ENCODE data around the gene ABAT. TPM values are rescaled to one million over a fixed set of nuclear protein-coding genes. Genes with fewer than 3 reads are reported as not detected.
"Not testable (repeated sequence)": the region's sequence is repeated elsewhere in the genome, so short reads cannot be mapped to it uniquely, and the experiment has no call there.

ABAT gene
- total RNA-seq, 2 donors from 2014 or later = 9.2 to 24.2 TPM

GRCh38 chr16:8704098-8704497 is 29.7 kb downstream of the ABAT start:
- intact Hi-C loops (cut with DNase I, micrococcal nuclease) = no loop called here
- ATAC-seq = no peak
- no peak for DNase-seq

DNA sequence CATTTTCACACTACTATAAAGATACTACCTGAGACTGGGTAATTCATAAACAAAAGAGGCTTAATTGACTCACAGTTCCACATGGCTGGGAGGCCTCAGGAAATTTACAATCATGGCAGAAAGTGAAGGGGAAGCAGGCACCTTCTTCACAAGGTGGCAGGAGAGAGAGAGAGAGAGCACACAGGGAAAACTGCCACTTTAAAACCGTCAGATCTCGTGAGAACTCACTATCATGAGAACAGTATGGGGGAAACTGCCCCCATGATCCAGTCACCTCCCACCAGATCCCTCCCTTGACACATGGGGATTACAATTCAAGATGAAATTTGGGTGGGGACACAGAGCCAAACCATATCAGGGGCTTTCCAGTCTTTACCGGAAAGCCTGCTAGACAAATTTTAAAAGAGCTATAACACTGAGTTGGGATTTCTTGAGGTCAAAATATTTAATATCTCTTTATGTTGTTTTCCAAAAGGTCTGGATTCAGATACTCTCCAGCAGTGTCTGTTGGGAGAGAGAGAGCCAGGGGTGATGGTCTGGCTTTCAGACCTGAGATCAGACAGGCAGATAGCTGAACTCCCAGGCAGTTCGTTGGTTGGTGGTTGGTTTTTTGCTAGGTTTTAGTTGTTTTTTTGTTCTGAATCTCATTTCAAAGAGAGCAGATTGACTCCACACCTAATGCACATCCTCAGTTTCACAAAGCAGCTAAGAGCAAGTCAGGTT is 30.8 kb downstream of the ABAT start:
- DNase-seq; ATAC-seq; intact Hi-C loops (cut with DNase I, micrococcal nuclease): not testable (repeated sequence)

GRCh38 chr16:8708536-8708935 is 34.1 kb downstream of the ABAT start:
- ATAC-seq = no peak
- intact Hi-C loops (cut with DNase I, micrococcal nuclease) = no loop called here
- DNase-seq = no peak

DNA sequence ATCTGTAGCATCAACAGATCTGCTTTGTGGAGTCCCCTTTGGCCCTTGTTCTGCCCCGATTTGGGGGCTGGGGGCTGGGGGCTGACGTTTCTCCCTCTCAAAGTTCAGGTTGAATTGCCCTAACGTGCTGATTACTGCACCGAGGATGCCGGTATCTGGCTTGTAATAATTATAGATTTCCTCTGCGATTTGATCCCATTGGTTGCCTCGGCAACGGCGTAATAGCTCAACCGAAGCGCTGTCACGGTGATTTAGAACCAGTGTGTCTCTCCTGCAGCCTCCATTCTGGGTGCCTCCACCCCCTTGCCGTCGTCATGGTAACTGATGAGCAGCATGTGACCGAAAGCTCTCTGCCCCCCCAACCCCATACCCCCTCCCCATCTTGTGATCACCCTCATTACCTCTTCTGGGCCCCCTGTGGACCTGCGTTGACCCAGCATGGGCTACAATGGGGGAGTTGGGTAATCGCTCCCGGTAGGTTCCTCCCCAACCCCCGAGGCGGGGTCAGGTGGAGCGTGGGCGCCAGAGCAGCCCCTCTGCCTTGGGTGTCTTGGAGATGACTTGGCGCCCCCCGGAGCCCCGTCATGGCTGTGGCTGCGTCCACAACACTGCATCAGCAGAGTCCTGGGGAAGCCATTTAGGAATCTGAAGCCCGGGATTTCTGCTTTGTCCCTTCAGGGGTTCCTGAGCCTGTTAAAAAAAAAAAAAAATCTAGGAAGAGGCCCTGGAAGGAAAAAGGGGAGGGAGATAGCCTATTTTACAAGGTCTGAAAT is 38.4 kb downstream of the ABAT start:
- DNase-seq (no peak), ATAC-seq (no peak)
- intact Hi-C loops (cut with DNase I, micrococcal nuclease) = no loop called here

DNA sequence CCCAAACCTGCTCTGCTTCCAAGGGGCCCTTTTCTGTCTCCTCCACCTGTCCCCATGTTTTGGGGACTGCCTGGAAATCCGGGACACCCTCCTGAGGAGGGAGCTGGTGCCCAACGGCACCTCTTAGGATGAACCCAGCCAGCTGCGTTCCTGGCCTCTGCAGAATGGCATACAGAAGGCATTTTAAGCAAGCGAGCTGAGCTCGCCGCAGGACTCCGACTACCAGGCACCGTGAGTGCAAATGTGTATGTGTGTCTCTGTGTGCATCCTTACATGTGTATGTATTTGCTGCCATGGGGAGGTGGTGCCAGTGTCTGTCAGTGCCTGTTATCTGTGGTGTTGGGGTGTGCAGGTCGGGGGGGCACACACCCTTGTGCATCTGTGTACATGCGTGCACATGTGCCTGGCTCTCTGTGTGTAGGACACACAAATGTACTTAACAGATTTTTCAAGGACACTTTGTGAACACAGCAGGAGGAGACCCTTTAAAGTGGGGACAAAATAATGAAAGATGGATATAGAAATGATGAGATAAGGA is 39.3 kb downstream of the ABAT start:
- ATAC-seq = no peak
- intact Hi-C loops (cut with DNase I, micrococcal nuclease) = no loop called here
- DNase-seq = no peak

DNA sequence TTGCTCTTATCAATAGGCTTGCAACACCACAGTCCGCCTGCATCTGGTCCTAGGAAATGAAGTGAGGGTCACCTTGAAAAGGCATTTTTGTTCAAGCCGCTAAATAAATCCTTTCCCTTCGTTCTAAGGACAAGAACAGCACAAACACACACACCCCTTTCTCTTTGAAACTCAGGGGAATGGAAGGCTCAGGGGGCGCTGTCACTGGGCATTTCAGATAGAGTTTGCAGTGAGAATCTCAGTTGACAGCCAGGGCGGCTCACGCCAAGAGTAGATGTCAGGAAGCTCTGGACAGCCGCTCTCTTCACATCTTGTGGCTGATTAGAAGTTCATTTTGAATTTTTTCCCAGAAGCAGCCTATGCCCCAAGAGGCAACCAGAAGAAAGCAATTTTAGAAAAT is 39.8 kb downstream of the ABAT start:
- ATAC-seq (no peak), DNase-seq (no peak)
- intact Hi-C loops (cut with DNase I, micrococcal nuclease) = no loop called here

DNA sequence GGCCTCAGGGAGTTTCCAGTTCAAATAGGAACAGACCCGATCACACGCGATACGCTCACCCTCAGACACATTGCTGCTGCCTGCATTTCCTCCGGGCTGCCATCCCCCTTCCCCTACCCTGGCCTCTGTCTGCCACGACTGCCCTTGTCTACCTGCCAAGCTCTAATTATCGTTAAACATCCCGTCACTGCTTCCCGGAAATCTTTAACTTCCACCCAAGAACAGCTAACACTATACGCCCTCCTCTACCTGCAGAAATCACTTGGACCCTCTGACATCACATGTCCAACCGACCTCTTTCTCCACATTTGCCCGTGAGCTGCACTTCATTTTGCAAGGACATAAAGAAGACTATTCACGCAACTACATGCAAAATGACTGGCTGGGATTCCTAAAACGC is 40.4 kb downstream of the ABAT start:
- DNase-seq = no peak
- intact Hi-C loops (cut with DNase I, micrococcal nuclease) = no loop called here
- ATAC-seq = peak; percentile 35

DNA sequence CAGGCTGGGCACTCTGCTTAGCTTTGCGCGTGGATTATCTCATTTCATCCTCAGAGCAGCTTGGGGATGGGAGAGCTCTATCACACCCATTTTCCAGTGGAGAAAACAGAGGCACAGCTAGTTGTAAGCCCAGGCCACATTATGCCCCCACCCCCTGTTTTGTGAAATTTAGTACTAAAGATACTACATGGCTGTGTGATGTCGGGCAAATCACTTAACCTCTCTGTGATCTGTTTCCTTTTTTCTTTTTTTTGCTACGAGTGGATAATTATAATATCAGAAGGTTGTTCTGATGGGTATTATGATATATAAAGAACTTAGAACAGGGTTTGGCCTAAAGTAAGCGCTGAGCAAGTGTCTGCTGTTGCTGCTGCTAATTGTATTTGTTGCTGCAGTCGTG is 41.6 kb downstream of the ABAT start:
- intact Hi-C loops (cut with DNase I, micrococcal nuclease) = no loop called here
- DNase-seq = no peak
- no peak for ATAC-seq

DNA sequence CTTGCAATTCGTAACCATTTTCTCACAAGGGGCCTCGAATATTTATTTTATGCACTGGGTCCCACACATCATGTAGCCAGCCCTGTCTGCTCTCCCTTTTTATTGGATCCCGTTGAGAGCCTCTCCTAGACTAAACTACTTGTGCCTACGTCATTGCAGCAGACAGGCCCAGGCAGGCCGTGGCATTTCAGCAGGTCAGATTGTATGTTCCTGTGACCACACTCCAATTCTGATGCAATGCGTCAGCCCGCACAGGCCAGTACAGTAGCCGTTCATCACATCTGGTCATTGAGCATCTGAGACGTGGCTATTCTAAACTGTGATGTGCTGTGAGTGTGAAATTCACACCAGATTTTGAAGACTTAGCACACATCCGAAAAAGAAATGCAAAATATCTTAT is 42.2 kb downstream of the ABAT start:
- DNase-seq (no peak), ATAC-seq (no peak)
- intact Hi-C loops (cut with DNase I, micrococcal nuclease) = no loop called here

DNA sequence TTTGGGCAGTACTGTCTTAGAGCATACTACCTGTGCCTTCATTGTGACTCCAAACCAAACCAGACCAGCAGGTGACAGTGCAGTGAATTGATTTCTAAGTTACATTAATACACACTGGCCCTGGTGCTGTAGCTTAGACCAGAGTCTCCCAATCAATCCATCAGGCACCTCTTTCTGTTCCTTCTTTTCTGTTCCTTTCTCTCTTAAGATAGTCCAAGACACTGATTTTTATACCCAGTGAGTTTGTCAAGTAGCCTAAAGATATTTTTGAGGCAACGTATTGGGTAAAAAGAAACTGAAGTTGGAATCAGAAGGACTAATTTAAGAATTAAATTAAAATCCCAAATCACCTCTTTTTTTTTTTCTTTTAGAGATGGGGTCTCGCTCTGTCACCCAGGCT is 43.1 kb downstream of the ABAT start:
- ATAC-seq = no peak
- DNase-seq = no peak
- intact Hi-C loops (cut with DNase I, micrococcal nuclease) = no loop called here

DNA sequence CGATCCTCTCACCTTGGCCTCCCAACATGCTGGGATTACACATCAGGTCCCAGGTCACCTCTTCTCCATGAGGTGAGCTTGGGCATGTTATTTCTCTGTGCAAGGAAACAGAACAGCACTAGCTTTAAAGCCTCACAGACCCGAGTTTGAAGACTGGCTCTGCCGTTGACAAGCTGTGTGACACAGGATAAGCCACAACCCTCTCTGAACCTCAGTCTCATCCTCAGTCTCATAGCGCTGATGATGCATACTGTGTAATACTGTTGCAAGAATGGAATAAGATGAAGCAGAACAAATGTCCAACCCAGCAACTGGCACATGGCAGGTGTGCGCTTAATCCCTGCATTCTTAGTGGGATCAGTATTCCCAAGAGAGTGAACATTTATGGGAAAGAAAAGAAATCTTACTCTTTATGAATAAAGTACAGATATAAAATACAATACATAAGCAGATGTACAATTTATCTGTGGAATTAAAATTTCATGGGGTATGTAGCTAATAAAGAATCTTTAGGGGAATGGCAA is 43.5 kb downstream of the ABAT start:
- intact Hi-C loops (cut with DNase I, micrococcal nuclease) = no loop called here
- ATAC-seq (no peak), DNase-seq (no peak)

DNA sequence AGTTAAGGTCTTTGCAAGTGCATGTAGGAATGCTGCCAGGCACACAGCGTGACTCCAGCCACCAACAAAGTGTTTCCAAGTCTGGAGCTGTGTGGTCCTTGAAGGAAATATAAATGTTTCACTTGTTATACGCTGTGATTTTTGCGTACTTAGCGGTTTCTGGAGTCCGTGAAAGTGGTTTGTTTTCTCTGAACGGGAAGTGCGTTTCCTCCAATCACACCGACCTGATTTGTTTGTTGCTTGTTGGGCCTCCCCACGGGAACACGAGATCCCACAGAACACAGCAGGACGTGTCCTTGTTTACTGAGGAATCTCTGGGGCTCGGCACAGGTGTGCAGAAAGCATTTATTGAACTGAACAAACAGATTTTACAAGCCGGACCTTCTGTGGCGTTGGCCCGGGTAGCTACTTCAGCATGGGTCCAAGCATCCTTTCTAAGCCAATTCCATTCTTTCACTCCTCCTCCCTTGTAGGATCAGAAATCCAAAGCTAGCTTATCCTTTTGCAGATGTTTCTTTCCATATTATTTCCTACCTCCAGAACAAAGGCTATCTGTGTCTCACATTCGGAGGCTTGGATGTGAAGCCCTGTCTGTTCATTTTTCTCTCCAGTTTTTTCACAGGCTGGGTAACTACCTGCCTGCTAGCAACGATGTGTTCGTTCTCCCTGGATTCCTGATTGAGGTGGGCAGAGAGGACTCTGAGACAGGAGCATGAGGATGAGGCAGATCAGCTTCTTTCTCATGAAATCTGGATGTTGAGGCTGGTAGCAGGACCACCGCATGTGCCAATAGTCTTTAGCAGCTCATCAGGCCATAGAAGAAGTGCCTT is 44.6 kb downstream of the ABAT start:
- ATAC-seq = no peak
- DNase-seq = no peak
- intact Hi-C loops (cut with DNase I, micrococcal nuclease) = no loop called here

DNA sequence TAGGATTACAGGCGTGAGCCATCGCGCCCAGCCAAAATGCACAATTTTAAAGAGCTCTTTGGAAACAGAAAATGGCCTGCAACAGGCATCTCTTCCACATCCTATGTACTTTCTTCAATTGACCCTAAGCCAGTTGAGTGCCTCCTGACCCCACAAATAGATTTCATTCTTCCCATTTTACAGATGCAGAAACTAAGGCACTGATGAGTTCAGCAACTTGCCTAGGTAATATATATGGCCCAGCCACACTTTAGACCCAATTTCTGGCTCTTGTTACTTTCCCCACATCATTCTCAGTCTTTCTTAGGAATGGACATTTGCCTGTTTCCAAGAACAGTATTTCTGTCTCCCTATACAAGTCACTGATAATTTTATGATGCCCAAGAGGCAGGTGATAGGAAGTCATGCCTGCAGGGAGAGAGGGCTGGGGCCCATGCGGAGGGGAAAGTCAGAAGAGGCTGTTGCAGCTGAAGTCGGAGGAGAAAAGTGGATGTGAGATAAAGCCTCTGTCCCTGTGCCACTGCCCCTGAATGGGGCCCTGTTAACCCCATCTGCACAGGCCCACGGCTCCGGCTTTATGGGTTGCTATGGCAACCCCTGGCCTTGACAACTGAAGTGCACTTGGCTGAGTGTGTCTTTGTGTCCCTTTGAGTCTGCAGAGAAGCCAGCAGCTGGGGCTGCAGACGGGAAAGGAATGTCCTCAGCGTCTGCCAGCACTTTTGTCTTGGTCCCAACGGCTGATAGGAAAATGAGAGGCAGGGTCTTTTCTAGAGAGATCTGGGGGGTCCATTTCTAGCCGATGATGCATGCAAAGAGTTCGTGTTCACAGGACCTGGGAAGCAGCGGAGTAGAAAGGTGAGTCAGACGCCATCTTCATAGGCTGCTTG is 45.9 kb downstream of the ABAT start:
- no peak for DNase-seq
- intact Hi-C loops (cut with DNase I, micrococcal nuclease) = no loop called here
- peak; percentile 46 for ATAC-seq

DNA sequence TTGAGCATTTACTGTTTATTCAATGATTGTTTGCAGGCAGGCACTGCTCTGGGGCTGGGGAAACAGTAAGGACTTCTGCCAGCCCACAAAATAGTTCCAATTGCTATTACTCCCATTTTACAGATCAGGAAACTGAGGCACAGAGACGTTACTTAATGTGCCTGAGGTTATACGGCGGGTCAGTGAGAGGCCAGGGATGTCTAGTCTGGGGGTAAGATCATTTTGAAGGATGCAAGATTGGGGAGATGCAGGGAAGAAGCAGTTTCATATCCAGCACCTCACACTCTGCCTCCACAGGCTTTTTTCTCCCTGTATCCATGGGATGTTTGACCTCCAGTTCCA is 46.5 kb downstream of the ABAT start:
- no peak for DNase-seq
- intact Hi-C loops (cut with DNase I, micrococcal nuclease) = no loop called here
- ATAC-seq = no peak

DNA sequence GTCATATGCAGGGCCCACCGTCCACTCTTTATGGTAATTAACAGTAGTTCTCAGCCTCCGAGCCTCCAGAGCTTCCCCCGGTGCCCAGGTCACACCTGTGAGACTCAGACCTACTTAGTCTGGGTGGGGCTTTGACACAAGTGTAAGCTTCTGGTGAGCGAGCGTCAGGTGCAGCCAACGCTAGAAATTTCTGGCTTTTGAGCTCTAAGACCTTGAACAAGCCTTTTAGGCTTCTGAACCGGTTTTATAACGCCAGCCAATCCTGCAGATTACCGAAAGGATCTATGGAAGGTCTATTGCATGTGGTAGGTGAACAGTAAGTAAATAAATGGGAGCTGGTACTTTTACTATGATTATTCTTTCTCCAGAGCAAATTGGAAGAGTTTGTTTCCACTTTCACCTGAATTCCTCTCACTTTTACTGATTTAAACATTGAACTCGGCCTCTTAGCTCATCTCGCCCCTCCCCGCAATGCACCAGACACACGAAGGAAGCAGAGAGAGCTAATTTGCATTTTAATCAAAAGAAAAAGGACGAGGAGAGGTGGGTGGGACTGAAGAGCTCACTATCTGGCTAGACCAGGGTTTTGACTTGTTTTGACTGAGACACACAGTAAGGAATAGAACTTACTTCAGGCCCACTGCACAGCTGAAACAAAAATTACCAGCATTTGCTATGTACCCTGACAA is 47.1 kb downstream of the ABAT start:
- DNase-seq (no peak), ATAC-seq (peak; percentile 78)
- intact Hi-C loops (cut with DNase I, micrococcal nuclease) = no loop called here

GRCh38 chr16:8722025-8722348 is 47.6 kb downstream of the ABAT start:
- no peak for ATAC-seq
- intact Hi-C loops (cut with DNase I, micrococcal nuclease) = no loop called here
- DNase-seq = no peak

DNA sequence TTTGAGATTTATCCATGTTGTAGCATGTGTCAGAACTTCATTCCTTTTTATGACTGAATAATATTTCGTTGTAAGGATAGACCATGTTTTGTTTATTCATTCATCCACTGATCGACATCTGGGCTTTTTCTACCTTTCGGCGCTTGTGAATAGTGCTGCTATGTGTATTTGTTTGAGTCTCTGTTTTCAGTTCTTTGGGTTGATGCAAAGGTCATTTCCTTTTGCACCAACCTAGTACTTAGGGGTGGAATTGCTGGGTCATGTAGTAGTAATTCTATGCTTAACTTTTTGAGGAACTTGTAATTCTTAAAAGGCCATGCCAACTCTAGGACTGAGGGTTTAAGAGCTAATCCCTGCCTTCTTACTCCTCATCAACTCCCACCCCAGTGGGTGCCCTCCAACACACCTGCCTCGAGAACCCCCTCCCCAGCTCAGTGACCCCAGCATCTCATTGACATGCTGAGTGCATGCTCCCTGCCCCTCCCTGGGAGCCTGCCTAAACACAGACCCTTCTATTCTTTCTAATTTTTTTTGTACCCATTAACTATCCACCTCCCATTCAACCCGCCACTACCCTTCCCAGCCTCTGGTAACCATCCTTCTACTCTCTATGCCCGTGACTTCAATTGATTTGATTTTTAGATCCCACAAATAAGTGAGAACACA is 51.2 kb downstream of the ABAT start:
- no peak for ATAC-seq
- DNase-seq = no peak
- intact Hi-C loops (cut with DNase I, micrococcal nuclease) = no loop called here

All from left colon (tissue), 2 donors.